DOHH2 (cell line): ENCODE data around the gene TLDC2.

Source experiments
- H3F3A ChIP-seq: fragments of 200-600 bp; sonication (generic), shearing (Covaris generic); 2 replicates; pipeline ENCODE4 v1.6.0; 2016; ENCODE audit warnings: antibody characterized with exemption, mild to moderate bottlenecking; ENCODE audit not compliant: control insufficient read depth, insufficient read depth
- H3K27ac ChIP-seq: fragments of 200-600 bp; sonication (generic); 2 replicates; pipeline ENCODE4 v1.5.1; 2014; ENCODE audit warnings: low read depth, mild to moderate bottlenecking, low read length, moderate library complexity
- H3K27me3 ChIP-seq: fragments of 200-600 bp; sonication (generic); 2 replicates; pipeline ENCODE4 v1.6.1; 2014; ENCODE audit warnings: mild to moderate bottlenecking, low read length, mixed read lengths; ENCODE audit not compliant: control insufficient read depth
- H3K36me3 ChIP-seq: fragments of 200-600 bp; sonication (generic); 2 replicates; pipeline ENCODE4 v1.6.1; 2014; ENCODE audit warnings: mild to moderate bottlenecking, low read length, moderate library complexity, mixed read lengths; ENCODE audit not compliant: control insufficient read depth
- H3K4me1 ChIP-seq: fragments of 200-600 bp; sonication (generic); 2 replicates; pipeline ENCODE4 v1.6.1; 2014; ENCODE audit warnings: mild to moderate bottlenecking, low read length, mixed read lengths; ENCODE audit not compliant: control insufficient read depth
- H3K4me2 ChIP-seq: fragments of 200-600 bp; sonication (generic); 2 replicates; pipeline ENCODE4 v1.6.0; 2014; ENCODE audit warnings: mild to moderate bottlenecking, low read length, moderate library complexity
- H3K4me3 ChIP-seq: fragments of 200-600 bp; sonication (generic); 2 replicates; pipeline ENCODE4 v1.5.1; 2014; ENCODE audit warnings: mild to moderate bottlenecking, low read length, mixed read lengths
- H3K79me2 ChIP-seq: fragments of 200-600 bp; sonication (generic); 2 replicates; pipeline ENCODE4 v1.6.1; 2014; ENCODE audit warnings: mild to moderate bottlenecking, low read length, mixed read lengths; ENCODE audit not compliant: control insufficient read depth
- H3K9me2 ChIP-seq: fragments of 200-600 bp; sonication (generic); replicated peaks from 2 replicates; pipeline ENCODE4 v1.6.1; 2014; ENCODE audit warnings: mild to moderate bottlenecking, low read length, mixed read lengths; ENCODE audit not compliant: control insufficient read depth
- H3K9me3 ChIP-seq: fragments of 200-600 bp; sonication (generic); 2 replicates; pipeline ENCODE4 v1.6.1; 2014; ENCODE audit warnings: antibody characterized with exemption, low read length, mixed read lengths; ENCODE audit not compliant: control insufficient read depth, insufficient read depth
- H4K20me1 ChIP-seq: fragments of 200-600 bp; sonication (generic); 2 replicates; pipeline ENCODE4 v1.6.0; 2014; ENCODE audit warnings: low read depth, mild to moderate bottlenecking, antibody characterized with exemption, low read length, moderate library complexity; ENCODE audit not compliant: control insufficient read depth, insufficient read depth
- CTCF ChIP-seq: fragments of 200-600 bp; sonication (generic); IDR thresholded peaks from one replicate; pipeline ENCODE4 v1.5.1; 2014; ENCODE audit warnings: antibody characterized with exemption, mild to moderate bottlenecking, low read depth, low read length; ENCODE audit not compliant: poor library complexity, severe bottlenecking
- EZH2phosphoT487 ChIP-seq: fragments of 200-600 bp; sonication (generic); IDR thresholded peaks from 2 replicates; pipeline ENCODE4 v1.6.1; 2017; ENCODE audit warnings: borderline replicate concordance, mild to moderate bottlenecking, antibody characterized with exemption, low read length, moderate library complexity, mixed read lengths

Gene TLDC2

GRCh38 chr20:36830791-36831691, 44.9 kb upstream of the TLDC2 start:
- TF ChIP-seq CTCF (no peak), EZH2phosphoT487 (no peak)
- Histone ChIP-seq H3K4me1 (peaks cover 23% of the 10 kb centered on the region), H3K27ac (no peak overlapping the region), H4K20me1 (no peaks in the 10 kb centered on the region), H3K4me2 (no peak overlapping the region), H3K27me3 (no peaks in the 10 kb centered on the region), H3K36me3 (peaks cover 13% of the 10 kb centered on the region), H3K4me3 (no peak overlapping the region), H3K9me2 (no peaks in the 10 kb centered on the region), H3K9me3 (no peaks in the 10 kb centered on the region), H3K79me2 (peaks cover 2% of the 10 kb centered on the region; the same call in 1 of the 2 replicates), H3F3A (no peaks in the 10 kb centered on the region)

GRCh38 chr20:36832791-36833190, 43.1 kb upstream of the TLDC2 start:
- Histone ChIP-seq H3K4me3 (no peak overlapping the region), H3K4me1 (peaks cover 35% of the 10 kb centered on the region), H3K27me3 (no peaks in the 10 kb centered on the region), H3K9me2 (no peaks in the 10 kb centered on the region), H3F3A (peaks cover 1% of the 10 kb centered on the region; the same call in 1 of the 2 replicates), H4K20me1 (no peaks in the 10 kb centered on the region), H3K4me2 (no peak overlapping the region), H3K27ac (no peak overlapping the region), H3K9me3 (no peaks in the 10 kb centered on the region), H3K36me3 (peaks cover 12% of the 10 kb centered on the region), H3K79me2 (peaks cover 2% of the 10 kb centered on the region; the same call in 1 of the 2 replicates)
- no peak for TF ChIP-seq EZH2phosphoT487
- no peak for TF ChIP-seq CTCF

- H3K9me3 ChIP-seq: no peaks in the 10 kb centered on the region
- H3K4me2 ChIP-seq: no peak overlapping the region
- no peaks in the 10 kb centered on the region for H3K27me3 ChIP-seq
- no peaks in the 10 kb centered on the region for H3K9me2 ChIP-seq
- no peak for TF ChIP-seq EZH2phosphoT487
- no peak for TF ChIP-seq CTCF
- peaks cover 8% of the 10 kb centered on the region for H3K36me3 ChIP-seq
- no peaks in the 10 kb centered on the region for H4K20me1 ChIP-seq
- H3K4me1 ChIP-seq: peaks cover 39% of the 10 kb centered on the region
- H3F3A ChIP-seq: peaks cover 4% of the 10 kb centered on the region; the same call in 1 of the 2 replicates
- no peak overlapping the region for H3K27ac ChIP-seq
- H3K4me3 ChIP-seq: no peak overlapping the region
- peaks cover 2% of the 10 kb centered on the region; the same call in 1 of the 2 replicates for H3K79me2 ChIP-seq
These were observed 42.5 kb upstream of the TLDC2 start for GRCh38 chr20:36833275-36834020.
